HepG2 (cell line): ENCODE results near the gene MAML1. TPM values are rescaled to one million over a fixed set of nuclear protein-coding genes. Genes with fewer than 3 reads are reported as not detected.

Experiments
- ATAC-seq: fragments of 200-7000 bp; cut with Tn5 transposase; 3 replicates; pipeline ENCODE4 v1.9.1; 2020; ENCODE audit warnings: mild to moderate bottlenecking, moderate library complexity
- BruUV-seq: library from RNA; stranded (reverse); fragments of 400-500 nt; replicated peaks from 2 replicates; lab custom pipeline; 2021; lab: Mats Ljungman, UMichigan
- CTCF ChIA-PET: fragments of 300-600 bp; formaldehyde crosslinking; extraction: SDS; loops from one replicate; lab custom pipeline; 2021; ENCODE audit warnings: low total read pairs, inconsistent platforms, low intra/inter-chr PET ratio; lab: Yijun Ruan, JAX
- POLR2A ChIA-PET: fragments of 350-600 bp; sonication (Branson Sonifier 250); formaldehyde crosslinking; loops from one replicate; lab custom pipeline; 2020; ENCODE audit warnings: antibody characterized with exemption, inconsistent platforms; lab: Yijun Ruan, JAX
- DNase-seq: peaks from one replicate; pipeline ENCODE4 v3.0.0-alpha.2; 2015; ENCODE audit warnings: low spot score
- FAIRE-seq: peaks from 3 replicates; lab custom pipeline; 2011; peaks lifted over from hg19 to GRCh38; lab: Jason Lieb, UNC
- H2AFZ ChIP-seq: one replicate; pipeline ENCODE4 v1.6.1; 2011; ENCODE audit warnings: low read length, inconsistent platforms
- H3K27ac ChIP-seq: fragments of 300-600 bp; 3 replicates; pipeline ENCODE4 v1.8.0; 2011; ENCODE audit warnings: mixed run types, mild to moderate bottlenecking, mixed read lengths, low read length, inconsistent platforms; ENCODE audit not compliant: insufficient read depth; ENCODE audit errors: extremely low read length
- H3K27me3 ChIP-seq, 2 experiments: fragments of 200-600 bp in 1 of 2; 2 replicates in 1 of 2; 3 replicates in 1 of 2; pipeline versions ENCODE4 v1.6.0 to v1.8.0; 2011; ENCODE audit warnings: low read length in 2 of 2, mild to moderate bottlenecking in 2 of 2, moderate library complexity in 2 of 2, inconsistent platforms in 1 of 2; ENCODE audit not compliant: insufficient read depth in 2 of 2, control insufficient read depth in 1 of 2
- H3K36me3 ChIP-seq, 2 experiments: fragments of 200-600 bp in 1 of 2; replicated peaks in 1 of 2; 2 replicates in 1 of 2; 3 replicates in 1 of 2; pipeline versions ENCODE4 v1.5.1 to v1.8.0; 2011; ENCODE audit warnings: low read length in 2 of 2, inconsistent platforms in 1 of 2; ENCODE audit not compliant: insufficient read depth in 2 of 2, control insufficient read depth in 1 of 2
- H3K4me1 ChIP-seq: 2 replicates; pipeline ENCODE4 v1.5.1; 2012; ENCODE audit warnings: low read length, inconsistent platforms; ENCODE audit not compliant: insufficient read depth
- H3K4me2 ChIP-seq: 2 replicates; pipeline ENCODE4 v1.6.0; 2011; ENCODE audit warnings: low read depth, low read length, inconsistent platforms
- H3K4me3 ChIP-seq, 3 experiments: fragments of 200-600 bp in 1 of 3; sonication (generic), shearing (Covaris generic) in 1 of 3; replicated peaks in 1 of 3; 2 replicates each; pipeline ENCODE4 v1.5.1; 2011 to 2016; ENCODE audit warnings: low read length in 3 of 3, inconsistent platforms in 2 of 3, low read depth in 2 of 3, mild to moderate bottlenecking in 2 of 3, control low read depth in 1 of 3, mixed read lengths in 1 of 3; ENCODE audit not compliant: insufficient read depth in 1 of 3
- H3K79me2 ChIP-seq: one replicate; pipeline ENCODE4 v1.6.1; 2011; ENCODE audit warnings: low read length, inconsistent platforms; ENCODE audit not compliant: insufficient read depth
- H3K9ac ChIP-seq: 2 replicates; pipeline ENCODE4 v1.6.0; 2011; ENCODE audit warnings: mild to moderate bottlenecking, low read depth, low read length, inconsistent platforms; ENCODE audit not compliant: insufficient read depth
- H3K9me3 ChIP-seq: 2 replicates; pipeline ENCODE4 v1.5.1; 2012; ENCODE audit warnings: mild to moderate bottlenecking, low read length
- H4K20me1 ChIP-seq: 2 replicates; pipeline ENCODE4 v1.6.0; 2011; ENCODE audit warnings: inconsistent platforms, mild to moderate bottlenecking, low read length, moderate library complexity; ENCODE audit not compliant: insufficient read depth
- AGO2 ChIP-seq: fragments of 200-400 bp; formaldehyde crosslinking; optimal IDR thresholded peaks from 2 replicates; pipeline ENCODE3; 2017; ENCODE audit warnings: mild to moderate bottlenecking, low read depth, low read length, moderate library complexity
- AKAP8 ChIP-seq: sonication (generic); formaldehyde crosslinking; IDR thresholded peaks from 2 replicates; pipeline ENCODE4 v1.5.1; 2020; ENCODE audit warnings: mild to moderate bottlenecking, missing genetic modification reagents
- GABPA ChIP-seq, 2 experiments: IDR thresholded peaks; 2 replicates each; pipeline ENCODE4 v1.6.1; 2011 to 2016; ENCODE audit warnings: low read depth in 2 of 2, low read length in 1 of 2, missing biosample characterization in 1 of 2, missing genetic modification characterization in 1 of 2
- GFI1 ChIP-seq: sonication (generic); formaldehyde crosslinking; IDR thresholded peaks from 2 replicates; pipeline ENCODE4 v1.5.0; 2020; ENCODE audit warnings: missing genetic modification reagents, mild to moderate bottlenecking, borderline replicate concordance
- GMEB2 ChIP-seq: IDR thresholded peaks from 2 replicates; pipeline ENCODE4 v1.6.1; 2016; ENCODE audit warnings: missing biosample characterization, missing genetic modification reagents, low read depth
- HNRNPK ChIP-seq: fragments of 200-400 bp; formaldehyde crosslinking; IDR thresholded peaks from 2 replicates; pipeline ENCODE4 v1.6.1; 2018; ENCODE audit warnings: low read length, low read depth, moderate library complexity, mild to moderate bottlenecking; ENCODE audit not compliant: poor library complexity, severe bottlenecking
- IKZF4 ChIP-seq: sonication (generic); formaldehyde crosslinking; IDR thresholded peaks from 2 replicates; pipeline ENCODE4 v1.5.1; 2020; ENCODE audit warnings: borderline replicate concordance, mild to moderate bottlenecking, low read depth, missing genetic modification reagents; ENCODE audit errors: not compliant biosample characterization
- JARID2 ChIP-seq: sonication (generic); formaldehyde crosslinking; IDR thresholded peaks from 2 replicates; pipeline ENCODE4 v1.8.1; 2023; ENCODE audit warnings: missing genetic modification reagents, inconsistent platforms; ENCODE audit not compliant: insufficient replicate concordance
- NFE2 ChIP-seq: sonication (generic); formaldehyde crosslinking; IDR thresholded peaks from 2 replicates; pipeline ENCODE4 v1.4.0; 2020; ENCODE audit warnings: missing genetic modification reagents
- SIN3A ChIP-seq: IDR thresholded peaks from 2 replicates; pipeline ENCODE4 v1.6.1; 2011; ENCODE audit warnings: low read depth, mild to moderate bottlenecking, control low read depth, low read length, borderline replicate concordance
- U2AF1 ChIP-seq: fragments of 200-400 bp; formaldehyde crosslinking; optimal IDR thresholded peaks from 2 replicates; pipeline ENCODE3; 2017; ENCODE audit warnings: mild to moderate bottlenecking, low read depth, low read length
- ZBTB2 ChIP-seq: sonication (generic); formaldehyde crosslinking; IDR thresholded peaks from 2 replicates; pipeline ENCODE4 v1.8.0; 2022; ENCODE audit warnings: low read depth, missing genetic modification reagents
- ZNF709 ChIP-seq: sonication (generic); formaldehyde crosslinking; IDR thresholded peaks from 2 replicates; pipeline ENCODE4 v1.5.0; 2020; ENCODE audit warnings: mild to moderate bottlenecking, missing genetic modification reagents
- WGBS: methylation state at CpG from one replicate; pipeline ENCODE4 v1.1.6; 2017; ENCODE audit warnings: low lambda C conversion rate; 5-methylcytosine and 5-hydroxymethylcytosine counted together
- in situ Hi-C: cut with HindIII; loops from 2 replicates; pipeline ENCODE4 v1.10.0; 2017; ENCODE audit warnings: low pct_unique_long_range_greater_than_20kb; ENCODE audit not compliant: extremely low pct_ligation_motif_present
- intact Hi-C: fragments of 100-400 bp; cut with micrococcal nuclease; formaldehyde crosslinking; loops from one replicate; pipeline ENCODE4 v1.10.0; 2022; ENCODE audit not compliant: unreplicated experiment
- polyA plus RNA-seq, 8 experiments: library from polyadenylated mRNA; depleted of rRNA in 3 of 8; stranded (reverse) in 7 of 8; unstranded in 1 of 8; fragments of >200 nt; fragmentation: Illumina TruSeq in 4 of 8; extraction: Trizol in 4 of 8; gene quantifications; 2 replicates each; pipeline versions ENCODE4 v1.2.1 to v1.2.3, GENCODE V29; 2011 to 2016; ENCODE audit warnings: low read depth in 4 of 8, missing spikeins in 1 of 8, mixed read lengths in 1 of 8; ENCODE audit not compliant: insufficient read depth in 1 of 8
- total RNA-seq, 5 experiments: library from RNA; depleted of rRNA; stranded (reverse); fragments of >200 nt; fragmentation: Illumina TruSeq; extraction: Trizol; gene quantifications; 2 replicates each; pipeline ENCODE4 v1.2.3, GENCODE V29; 2016; ENCODE audit warnings: low read depth in 1 of 5

Gene MAML1
- total and polyA plus RNA-seq, 2 of the 13 experiments (the other 11 are each of a cell fraction or from before 2014, with no cell fraction given) = 10.0 to 10.8 TPM

- TF ChIP-seq ZBTB2 (CRISPR knock-in tag) (peak; percentile 21), NFE2 (CRISPR knock-in tag) (peak; percentile 91), GMEB2 (no peak), GABPA (IDR thresholded peaks at IDR 0.05; ENCODE audit: low read depth, low read length) (no peak), GABPA (CRISPR knock-in tag; IDR thresholded peaks at IDR 0.05; ENCODE audit: low read depth) (no peak), ZNF709 (CRISPR knock-in tag) (no peak), SIN3A (no peak; the same call in 1 of the 2 replicates)
Measured at GRCh38 chr5:179819296-179820126, 86.9 kb downstream of the MAML1 start (continued).

- ChIA-PET CTCF (no interaction called here), POLR2A (interaction anchor here (0.6 to 5.3 kb wide), 13 partner anchors 9 to 197 kb away, joined by 3 to 115 read pairs (median 6); partner anchors contain the start of genes CBY3, HNRNPH1 and MGAT4B)
- ATAC-seq (peak; percentile 4), DNase-seq (no peak), FAIRE-seq (no peak)
- H3K4me1 ChIP-seq = peaks cover 64% of the 10 kb centered on the region
- H3K4me3 ChIP-seq = peak overlapping the region; percentile 36 to 99 (median 97); a peak in 5 of 6 replicates
- H3K9ac ChIP-seq = peak overlapping the region; percentile 100
- 29% methylated on average over 7 of the region's 12 CpGs for WGBS
- peak overlapping the region; percentile 99 for H3K27ac ChIP-seq
- TSS peak; percentile 75 for BruUV-seq
- H4K20me1 ChIP-seq = peaks cover 37% of the 10 kb centered on the region
- H3K27me3 ChIP-seq = no peaks in the 10 kb centered on the region
- H3K79me2 ChIP-seq = peaks cover 44% of the 10 kb centered on the region
- H3K36me3 ChIP-seq = peaks cover 14 to 16% of the 10 kb centered on the region in 2 experiments; a peak in 4 of 5 replicates
- peak overlapping the region; percentile 92 for H3K4me2 ChIP-seq
- H2AFZ ChIP-seq = no peak overlapping the region
- intact Hi-C loops = no loop called here
- in situ Hi-C loops = no loop called here
- no peaks in the 10 kb centered on the region for H3K9me3 ChIP-seq
- TF ChIP-seq AGO2 = peak; percentile 61
- no peak for TF ChIP-seq JARID2
- TF ChIP-seq AKAP8 (CRISPR knock-in tag) = no peak
- no peak for TF ChIP-seq IKZF4 (CRISPR knock-in tag)
- TF ChIP-seq HNRNPK = no peak
- TF ChIP-seq U2AF1 = no peak
- TF ChIP-seq GFI1 (CRISPR knock-in tag) = no peak
Measured at GRCh38 chr5:179820127-179820482, 87.5 kb downstream of the MAML1 start.
